ENCODE data around the gene CAMTA1.
"Not testable (repeated sequence)": the region's sequence is repeated elsewhere in the genome, so short reads cannot be mapped to it uniquely, and the experiment has no call there.

CAMTA1 gene

DNA sequence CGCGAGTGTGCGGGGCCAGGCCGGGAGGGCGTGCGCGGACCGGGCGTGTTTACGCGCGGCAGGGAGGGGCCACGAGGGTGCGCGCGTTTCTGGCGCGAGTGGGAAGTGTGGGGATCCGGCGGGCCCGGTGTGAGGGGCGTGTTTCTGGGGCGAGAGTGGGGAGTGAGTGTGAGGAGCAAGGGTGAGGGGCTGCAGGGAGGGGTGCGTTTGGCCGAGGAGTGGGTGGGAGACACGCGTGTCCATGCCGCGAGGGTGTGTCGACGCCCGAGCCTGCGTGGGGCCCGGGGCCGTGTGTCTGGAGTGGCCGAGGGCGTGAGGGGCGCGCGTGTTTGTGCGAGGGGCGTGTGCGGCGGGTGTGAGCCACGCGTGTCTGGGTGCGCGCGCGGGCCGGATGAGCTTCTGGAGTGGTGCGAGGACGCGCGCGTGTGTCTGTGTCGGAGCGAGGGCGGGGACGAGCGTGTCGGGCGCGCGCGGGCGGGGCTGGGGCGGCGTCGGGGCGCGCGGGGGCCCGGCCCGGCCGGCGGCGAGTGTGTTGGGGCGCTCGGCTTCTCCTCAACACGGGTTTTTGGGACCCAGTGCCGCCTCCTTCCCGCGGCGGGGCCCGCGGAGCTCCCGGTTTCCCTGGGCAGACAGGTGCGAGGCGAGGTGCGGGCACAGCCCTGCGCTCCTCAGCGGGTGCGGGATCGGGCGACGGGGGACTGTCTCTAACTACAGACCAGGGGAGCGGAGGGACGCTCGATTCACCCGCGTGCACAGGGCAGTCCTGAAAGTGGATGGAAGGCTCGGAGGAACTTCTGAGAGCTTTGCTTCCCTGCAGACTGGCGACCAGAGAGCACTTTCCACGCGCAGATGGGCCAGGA, 920.0 kb downstream of the CAMTA1 start:
- DNase-seq, result no peak

DNA sequence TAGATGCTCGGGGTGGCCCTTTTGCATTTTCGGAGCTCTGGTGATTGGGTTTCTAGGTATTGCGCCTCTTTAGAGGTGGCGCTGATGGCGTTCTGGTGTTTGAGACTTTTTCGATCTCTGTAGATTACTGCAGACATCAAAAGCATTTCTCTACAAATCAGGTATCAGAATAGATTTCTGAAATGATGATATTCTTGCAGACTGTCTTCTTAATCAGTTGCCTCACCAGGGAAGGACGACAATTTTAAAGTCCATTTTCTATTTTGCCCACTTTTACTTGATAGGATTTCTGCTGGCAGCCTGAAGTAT, 920.6 kb downstream of the CAMTA1 start:
- no peak for DNase-seq

DNA sequence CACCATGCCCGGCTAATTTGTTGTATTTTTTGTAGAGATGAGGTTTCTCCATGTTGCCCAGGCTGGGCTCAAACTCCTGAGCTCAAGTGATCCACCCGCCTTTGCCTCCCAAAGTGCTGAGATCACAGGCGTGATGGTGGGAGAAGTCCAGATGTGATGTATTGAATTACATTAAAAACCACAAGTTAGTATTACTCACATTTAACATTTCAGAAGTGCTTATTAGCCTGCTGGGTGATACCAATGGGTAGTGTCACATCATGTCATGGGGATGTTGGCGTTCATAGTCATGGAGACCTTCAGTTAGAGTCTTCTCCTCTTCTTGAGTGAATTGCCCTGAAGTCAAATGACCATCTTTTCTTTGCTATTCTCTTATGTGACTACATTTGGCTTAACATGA, 922.3 kb downstream of the CAMTA1 start:
- DNase-seq, result no peak

GRCh38 chr1:7708065-7708464, 922.8 kb downstream of the CAMTA1 start:
- DNase-seq, result not testable (repeated sequence)

DNA sequence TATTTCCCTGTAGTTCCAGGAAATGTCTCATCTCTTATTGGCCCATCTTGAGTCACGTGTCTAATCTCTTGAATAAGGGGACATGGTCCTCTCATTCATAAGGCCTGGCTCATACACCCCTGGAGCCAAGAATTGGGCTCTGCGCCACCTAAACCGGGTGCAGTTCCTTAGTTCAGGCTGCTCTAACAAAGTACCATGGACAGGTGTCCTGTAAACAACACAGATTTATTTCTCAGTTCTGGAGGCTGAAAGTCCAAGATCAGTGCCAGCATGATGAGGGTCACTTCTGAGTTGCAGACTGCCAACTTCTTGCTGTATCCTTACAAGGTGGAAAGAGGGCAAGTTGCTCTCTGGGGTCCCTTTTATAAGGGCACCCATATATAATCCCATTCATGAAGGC, 925.6 kb downstream of the CAMTA1 start:
- no peak for DNase-seq

GRCh38 chr1:7712731-7713323, 927.6 kb downstream of the CAMTA1 start:
- DNase-seq, result no peak

GRCh38 chr1:7716506-7716905, 931.3 kb downstream of the CAMTA1 start:
- no peak for DNase-seq

DNA sequence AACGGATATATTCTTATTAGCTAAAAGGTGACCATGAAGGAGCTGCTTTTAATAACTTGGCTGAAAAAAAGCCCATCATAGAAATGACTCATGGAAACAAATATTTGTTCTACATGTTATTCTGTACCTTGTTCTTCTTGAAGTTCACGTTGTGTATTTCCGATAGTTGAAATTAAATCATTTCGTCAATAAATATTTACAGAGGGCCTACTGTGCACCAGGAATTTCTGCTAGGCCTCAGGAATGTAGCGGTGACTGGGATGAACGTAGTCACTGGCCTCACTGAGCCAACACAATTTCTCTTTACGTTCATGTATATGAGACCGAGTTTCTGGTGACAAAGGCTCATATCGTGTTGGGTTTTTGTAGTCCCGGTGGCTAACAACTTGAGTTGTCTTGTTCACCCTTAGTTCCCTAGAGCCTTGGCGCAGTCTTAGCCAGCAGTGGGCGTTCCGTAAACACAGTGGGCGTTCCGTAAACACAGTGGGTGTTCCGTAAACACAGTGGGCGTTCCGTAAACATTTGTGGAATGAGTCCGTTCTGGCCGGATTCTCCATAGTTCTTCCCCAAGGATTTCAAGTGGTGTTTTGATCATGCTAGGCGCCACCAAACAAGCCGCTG, 932.6 kb downstream of the CAMTA1 start:
- DNase-seq, result no peak

DNA sequence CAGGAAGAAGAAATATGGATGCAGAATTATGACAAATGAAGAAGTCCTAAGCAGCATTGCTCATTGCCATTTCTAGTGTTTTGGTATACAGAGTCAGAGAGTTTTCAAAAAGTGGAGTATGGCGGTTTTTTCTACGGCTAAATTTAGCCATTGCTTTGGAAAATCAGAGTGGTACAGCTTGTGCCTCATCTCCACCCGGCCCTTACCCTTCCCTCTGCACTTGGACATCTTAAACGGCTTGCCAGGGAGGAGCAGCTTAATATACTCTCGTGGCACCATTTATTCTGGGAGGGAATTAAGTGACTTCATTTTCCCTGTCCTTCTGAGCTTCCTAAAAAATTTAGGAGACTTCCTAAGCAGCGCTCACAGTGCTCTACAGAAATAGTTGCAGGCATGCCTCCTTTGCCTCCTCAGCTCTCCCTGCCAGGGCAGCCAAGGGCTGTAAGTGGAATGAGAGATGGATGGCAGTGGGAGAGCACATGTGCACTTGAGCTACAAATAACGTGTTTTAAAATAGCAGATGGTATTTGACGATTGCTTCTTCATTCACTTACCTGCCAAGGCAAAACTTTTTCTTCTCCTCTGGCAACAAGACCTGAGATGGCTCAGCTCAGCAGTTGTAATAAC, 934.3 kb downstream of the CAMTA1 start:
- DNase-seq, result no peak

DNA sequence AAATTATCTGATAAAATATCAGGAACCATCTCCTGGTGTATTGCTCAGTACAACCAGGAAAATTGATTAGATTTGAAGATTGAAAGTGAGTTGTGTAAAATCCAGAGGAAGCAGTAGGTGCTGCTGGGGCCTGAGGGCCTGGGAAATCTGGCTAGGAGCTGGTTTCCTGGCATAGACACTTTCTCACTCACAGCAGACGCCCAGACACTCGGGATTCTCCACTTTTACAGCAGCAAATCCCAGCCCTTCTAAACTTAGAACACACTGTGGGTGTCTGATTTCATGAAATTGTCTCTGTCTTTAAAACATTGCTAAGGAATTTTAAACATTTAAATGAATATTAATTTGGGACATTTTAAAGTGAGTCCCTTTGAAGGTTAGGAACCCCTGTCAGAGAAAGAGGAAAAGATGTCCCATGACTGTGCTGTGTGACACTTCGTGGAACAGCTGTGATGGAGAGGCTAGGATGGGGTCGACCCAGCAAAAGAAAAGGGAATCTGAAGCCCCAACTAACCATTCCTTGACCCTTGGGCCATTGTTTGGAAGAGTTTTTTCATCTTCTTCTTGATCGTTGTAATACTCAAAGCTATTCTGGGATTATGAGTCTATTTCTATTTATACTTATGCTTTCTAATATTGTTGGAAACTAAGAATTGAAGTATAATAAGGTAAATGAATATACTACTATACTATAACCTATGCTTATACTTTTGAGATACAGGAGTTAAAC, 936.9 kb downstream of the CAMTA1 start:
- DNase-seq, result no peak

- DNase-seq, result no peak
Measured at GRCh38 chr1:7722670-7723012, 937.4 kb downstream of the CAMTA1 start.

DNA sequence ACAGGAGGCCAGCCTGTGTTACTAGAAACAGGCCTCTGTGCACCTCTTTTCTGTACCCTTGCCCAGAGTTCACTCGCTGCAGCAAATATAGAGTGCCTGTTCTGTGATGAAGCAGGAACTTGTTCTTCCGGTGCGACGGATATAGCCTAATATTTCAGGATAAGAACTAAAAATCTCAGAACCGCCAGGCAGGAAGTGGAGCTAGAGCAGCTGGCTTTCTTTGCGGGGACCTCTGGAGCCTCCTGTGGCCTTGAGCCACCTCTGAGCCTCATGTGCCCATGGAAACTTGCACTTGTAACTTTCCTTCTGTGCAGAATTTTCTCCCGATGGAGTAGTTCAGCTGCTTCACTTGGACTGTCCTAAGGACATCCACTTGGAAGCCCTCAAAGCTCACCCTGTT, 941.4 kb downstream of the CAMTA1 start:
- no peak for DNase-seq

DNA sequence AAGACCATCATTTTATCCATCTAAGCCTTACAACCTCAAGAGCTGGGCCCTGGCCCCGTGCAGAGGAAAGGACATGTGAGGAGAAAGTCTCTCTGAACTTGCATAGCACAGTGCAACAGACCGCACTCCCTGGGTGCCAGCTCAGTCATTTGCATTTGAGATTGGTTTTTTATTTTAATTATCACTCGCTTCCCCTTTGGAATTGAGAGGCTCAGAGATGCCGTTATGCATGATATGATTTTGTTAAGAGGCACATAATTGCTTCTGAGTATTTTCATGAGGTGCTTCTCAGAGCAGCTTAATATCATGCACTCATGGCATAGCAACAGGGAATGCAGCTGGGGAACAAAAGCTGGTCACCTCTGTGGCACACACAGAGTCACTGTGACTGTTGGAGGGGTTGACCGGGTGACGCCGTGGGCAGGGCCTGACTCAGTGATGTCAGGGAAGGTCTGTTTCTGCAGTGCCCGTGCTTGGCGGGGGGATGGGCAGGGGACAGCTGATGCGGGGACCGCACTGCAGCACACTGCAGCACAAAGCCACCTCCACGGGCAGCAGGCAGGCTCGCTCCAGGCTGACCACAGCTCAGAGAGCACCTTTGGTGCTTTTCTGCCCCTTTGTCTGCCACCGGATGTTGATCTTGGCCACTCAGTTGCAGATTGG, 942.7 kb downstream of the CAMTA1 start:
- no peak for DNase-seq

- no peak for DNase-seq
Measured at GRCh38 chr1:7729761-7730160, 944.5 kb downstream of the CAMTA1 start.

- no peak for DNase-seq
Measured at GRCh38 chr1:7732331-7732730, 947.1 kb downstream of the CAMTA1 start.

- DNase-seq, result no peak
Measured at GRCh38 chr1:7733276-7733675, 948.0 kb downstream of the CAMTA1 start.

DNA sequence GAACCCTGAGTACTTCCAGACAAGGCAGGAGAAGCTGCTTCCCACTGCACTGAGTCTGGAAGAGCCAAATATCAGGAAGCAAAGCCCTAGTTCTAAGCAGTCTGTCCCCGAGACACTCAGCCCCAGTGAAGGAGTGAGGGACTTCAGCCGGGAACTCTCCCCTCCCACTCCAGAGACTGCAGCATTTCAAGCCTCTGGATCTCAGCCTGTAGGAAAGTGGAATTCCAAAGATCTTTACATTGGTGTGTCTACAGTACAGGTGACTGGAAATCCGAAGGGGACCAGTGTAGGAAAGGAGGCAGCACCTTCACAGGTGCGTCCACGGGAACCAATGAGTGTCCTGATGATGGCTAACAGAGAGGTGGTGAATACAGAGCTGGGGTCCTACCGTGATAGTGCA, 952.8 kb downstream of the CAMTA1 start:
- no peak for DNase-seq

- DNase-seq, result no peak
Measured at GRCh38 chr1:7743346-7743745, 958.1 kb downstream of the CAMTA1 start.

DNA sequence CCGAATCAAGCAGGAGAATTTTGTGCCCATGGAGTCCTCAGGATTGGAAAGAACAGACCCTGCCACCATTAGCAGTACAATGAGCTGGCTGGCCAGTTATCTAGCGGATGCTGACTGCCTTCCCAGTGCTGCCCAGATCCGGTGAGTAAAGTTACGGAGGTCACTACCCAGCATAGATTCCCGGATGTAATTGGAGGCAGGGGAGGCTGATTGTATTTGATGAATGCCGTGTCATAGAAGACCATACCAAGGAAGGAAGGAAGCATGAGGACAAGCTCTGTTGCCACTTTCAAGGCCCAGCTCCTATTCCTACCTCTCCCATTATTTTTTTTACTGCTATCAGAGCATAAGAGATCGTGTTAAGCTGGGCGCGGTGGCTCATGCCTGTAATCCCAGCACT, 959.6 kb downstream of the CAMTA1 start:
- DNase-seq, result no peak

GRCh38 chr1:7745783-7746182, 960.5 kb downstream of the CAMTA1 start:
- DNase-seq, result no peak

DNA sequence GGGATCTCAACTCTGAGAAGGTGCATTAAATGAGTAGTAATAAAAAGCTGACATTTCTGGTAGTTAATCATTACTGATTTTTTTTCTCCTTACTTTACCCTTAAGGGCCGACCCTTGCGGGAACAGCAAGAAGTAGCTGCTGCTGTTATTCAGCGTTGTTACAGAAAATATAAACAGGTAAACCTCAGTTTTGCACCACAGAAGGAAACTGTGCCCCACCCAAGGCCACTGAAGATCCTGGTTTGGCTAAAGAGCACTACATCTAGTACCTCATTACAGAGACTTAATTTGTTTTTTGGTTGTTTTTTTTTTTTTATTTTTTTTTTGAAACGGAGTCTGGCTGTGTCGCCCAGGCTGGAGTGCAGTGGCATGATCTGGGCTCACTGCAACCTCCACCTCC, 962.4 kb downstream of the CAMTA1 start:
- DNase-seq, result no peak

GRCh38 chr1:7749126-7749525, 963.9 kb downstream of the CAMTA1 start:
- no peak for DNase-seq

- no peak for DNase-seq
Measured at GRCh38 chr1:7751174-7751573, 965.9 kb downstream of the CAMTA1 start.

Measured in NCI-H510A (cell line).